K562 treated with DMSO at 1 percent for 4 hours (cell line): ENCODE measurements around the gene ILDR1. TPM values are rescaled to one million over a fixed set of nuclear protein-coding genes. Genes with fewer than 3 reads are reported as not detected.

Experiments used
- total RNA-seq: library from RNA; unstranded; fragments of 300-600 nt; gene quantifications from 2 replicates; pipeline ENCODE4 v1.2.3, GENCODE V29; 2022; ENCODE audit not compliant: insufficient read depth

Gene ILDR1
- not detected in 2 replicates for total RNA-seq

GRCh38 chr3:122021811-122022401 is at the start of gene ILDR1:
TSS of gene ILDR1 (minus strand) at chr3:122022247. CDS start at chr3:122022077, 170 bp downstream.

GRCh38 chr3:122055215-122055614 is 33.2 kb upstream of the ILDR1 start, which contains the start of gene CD86:
TSS of gene CD86 (plus strand) at chr3:122055362. CDS start at chr3:122055490, 128 bp downstream.

Other genes starting within 250 kb of the ILDR1 start
- gene IQCB1, start 187.2 kb downstream of the ILDR1 start, total RNA-seq, result 26.8 and 27.2 TPM in 2 replicates
- gene EAF2, start 187.0 kb downstream of the ILDR1 start, total RNA-seq, result 5.2 and 7.6 TPM in 2 replicates
- 0.33 and 0.41 TPM in 2 replicates for gene SLC15A2, start 127.8 kb downstream of the ILDR1 start, total RNA-seq
- gene CD86, start 33.1 kb upstream of the ILDR1 start, total RNA-seq, result not detected in 2 replicates
- gene CASR, start 161.4 kb upstream of the ILDR1 start, total RNA-seq, result not detected in 2 replicates